Measurements from ENCODE around the gene ENPP3. TPM values are rescaled to one million over a fixed set of nuclear protein-coding genes. Genes with fewer than 3 reads are reported as not detected.

ENPP3 gene
- total and polyA plus RNA-seq, 9 of the 15 experiments (the other 6 are each of a cell fraction or from before 2014, with no cell fraction given) = 14.0 to 32.8 (median 21.6) TPM

- TF ChIP-seq ZBTB26 (CRISPR knock-in tag; IDR thresholded peaks at IDR 0.05) = no peak
- TF ChIP-seq ZNF140 (CRISPR knock-in tag; IDR thresholded peaks at IDR 0.05) = no peak
- TF ChIP-seq BRCA1 (IDR thresholded peaks at IDR 0.05) = no peak
- TF ChIP-seq BRCA1 (CRISPR knock-in tag; IDR thresholded peaks at IDR 0.05) = no peak
- TF ChIP-seq ZNF518B (CRISPR knock-in tag; IDR thresholded peaks at IDR 0.05) = no peak
- TF ChIP-seq ILF3 (IDR thresholded peaks at IDR 0.05; ENCODE audit: borderline replicate concordance) = no peak
- no peak for TF ChIP-seq FOXA3 (CRISPR knock-in tag; conservative IDR thresholded peaks at IDR 0.05 in 1 of 2, IDR thresholded peaks at IDR 0.05 in 1 of 2)
- no peak for TF ChIP-seq NCOR1 (IDR thresholded peaks at IDR 0.05)
Observed at GRCh38 chr6:131600716-131601115, 36.4 kb upstream of the ENPP3 start (continued).
